Head of caudate nucleus (tissue), 42 donors: ENCODE results near the gene CHRNA4.

Source experiments
- DNase-seq, 42 donors: peaks; one replicate each; pipeline versions ENCODE4 v3.0.0 to v3.0.0-alpha.2; 2020 to 2021; ENCODE audit warnings: mixed read lengths in 7 of 42
- intact Hi-C: fragments of 100-400 bp; cut with DNase I; formaldehyde crosslinking; loops from one replicate; pipeline ENCODE4 v1.15.0; 2022

Gene CHRNA4

DNA sequence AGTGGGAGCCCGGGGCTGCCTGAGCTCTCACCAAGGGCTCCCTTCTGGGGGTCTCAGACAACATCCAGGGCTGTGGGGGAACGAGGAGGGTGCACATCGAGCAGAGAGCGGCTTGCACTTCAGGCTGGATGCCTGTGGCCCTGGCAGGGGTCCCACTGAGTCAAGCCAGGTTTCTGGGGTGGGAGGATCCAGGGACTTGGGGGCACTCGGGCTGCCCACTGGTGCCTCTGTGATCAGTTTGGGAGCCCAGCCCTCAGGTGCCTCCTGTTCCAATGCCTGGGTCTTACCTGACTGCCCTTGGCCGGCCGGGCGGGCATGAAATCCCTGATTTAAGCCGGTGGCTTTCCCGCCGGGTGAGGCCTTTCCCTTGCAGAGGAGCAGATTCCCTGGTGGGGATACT is 67.7 kb downstream of the CHRNA4 start:
- DNase-seq, result no peak
- intact Hi-C loops, result no loop called here
